ENCODE measurements around the gene LGALS3BP.

DNA sequence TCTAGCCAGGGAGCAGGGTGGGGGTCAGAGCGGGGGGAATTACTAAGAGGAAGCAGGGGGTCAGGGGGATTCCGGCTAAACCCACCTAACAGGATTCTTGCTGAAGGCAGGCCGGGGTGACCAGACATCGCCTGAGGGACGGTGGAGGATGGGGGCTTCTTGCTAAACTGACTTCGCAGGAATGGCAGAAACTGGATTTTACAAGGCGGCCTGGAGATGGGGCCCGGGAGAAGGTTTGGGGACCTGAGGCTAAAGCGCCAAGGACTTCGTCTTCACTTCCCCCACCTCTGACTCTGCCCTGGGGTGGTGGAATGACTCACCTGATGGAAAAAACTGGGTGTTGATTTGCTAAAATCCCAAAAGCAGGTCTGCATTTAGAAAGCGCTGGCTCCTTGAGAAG lies 23.5 kb downstream of the LGALS3BP start:
- TF ChIP-seq, protein P1, sequence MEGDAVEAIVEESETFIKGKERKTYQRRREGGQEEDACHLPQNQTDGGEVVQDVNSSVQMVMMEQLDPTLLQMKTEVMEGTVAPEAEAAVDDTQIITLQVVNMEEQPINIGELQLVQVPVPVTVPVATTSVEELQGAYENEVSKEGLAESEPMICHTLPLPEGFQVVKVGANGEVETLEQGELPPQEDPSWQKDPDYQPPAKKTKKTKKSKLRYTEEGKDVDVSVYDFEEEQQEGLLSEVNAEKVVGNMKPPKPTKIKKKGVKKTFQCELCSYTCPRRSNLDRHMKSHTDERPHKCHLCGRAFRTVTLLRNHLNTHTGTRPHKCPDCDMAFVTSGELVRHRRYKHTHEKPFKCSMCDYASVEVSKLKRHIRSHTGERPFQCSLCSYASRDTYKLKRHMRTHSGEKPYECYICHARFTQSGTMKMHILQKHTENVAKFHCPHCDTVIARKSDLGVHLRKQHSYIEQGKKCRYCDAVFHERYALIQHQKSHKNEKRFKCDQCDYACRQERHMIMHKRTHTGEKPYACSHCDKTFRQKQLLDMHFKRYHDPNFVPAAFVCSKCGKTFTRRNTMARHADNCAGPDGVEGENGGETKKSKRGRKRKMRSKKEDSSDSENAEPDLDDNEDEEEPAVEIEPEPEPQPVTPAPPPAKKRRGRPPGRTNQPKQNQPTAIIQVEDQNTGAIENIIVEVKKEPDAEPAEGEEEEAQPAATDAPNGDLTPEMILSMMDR (IDR thresholded peaks at IDR 0.05): no peak
- TF ChIP-seq POLR2A (IDR thresholded peaks at IDR 0.05): no peak

Data from body of pancreas (tissue), 4 donors.